ENCODE results near the gene SPR.

The SPR gene

GRCh38 chr2:72917138-72917876, 30.1 kb downstream of the SPR start, which contains the start of gene EMX1:
TSS of gene EMX1 (plus strand) at chr2:72917519. CDS start at chr2:72917853, 334 bp downstream.
- Histone ChIP-seq H3K9ac (ENCODE audit: low read depth, low read length) (no peak within 1 kb of the TSS), H3K4me3 (ENCODE audit: low read depth, low read length) (peak within 1 kb of the TSS; percentile 70), H3K4me1 (ENCODE audit: control insufficient read depth, insufficient read depth, low read length) (peaks cover 45% of the 10 kb centered on the region), H3K27ac (ENCODE audit: low read depth, low read length) (no peak within 1 kb of the TSS), H3K27me3 (ENCODE audit: control insufficient read depth, insufficient read depth, low read length) (peaks cover 99% of the 10 kb centered on the region), H3K36me3 (ENCODE audit: control insufficient read depth, insufficient read depth, low read length) (no peaks in the 10 kb centered on the region), H3K9me3 (ENCODE audit: control insufficient read depth, insufficient read depth, low read length) (no peaks in the 10 kb centered on the region)

- Histone ChIP-seq H3K4me3 (ENCODE audit: low read depth, low read length) (peak overlapping the region; percentile 50), H3K36me3 (ENCODE audit: control insufficient read depth, insufficient read depth, low read length) (no peaks in the 10 kb centered on the region), H3K4me1 (ENCODE audit: control insufficient read depth, insufficient read depth, low read length) (peaks cover 45% of the 10 kb centered on the region), H3K9me3 (ENCODE audit: control insufficient read depth, insufficient read depth, low read length) (no peaks in the 10 kb centered on the region), H3K9ac (ENCODE audit: low read depth, low read length) (no peak overlapping the region), H3K27me3 (ENCODE audit: control insufficient read depth, insufficient read depth, low read length) (peaks cover 99% of the 10 kb centered on the region), H3K27ac (ENCODE audit: low read depth, low read length) (no peak overlapping the region)
Observed at GRCh38 chr2:72917877-72918553, 30.8 kb downstream of the SPR start.

- H3K36me3 ChIP-seq (ENCODE audit: control insufficient read depth, insufficient read depth, low read length): no peaks in the 10 kb centered on the region
- peak overlapping the region; percentile 48 for H3K4me3 ChIP-seq (ENCODE audit: low read depth, low read length)
- peaks cover 99% of the 10 kb centered on the region for H3K27me3 ChIP-seq (ENCODE audit: control insufficient read depth, insufficient read depth, low read length)
- peaks cover 36% of the 10 kb centered on the region for H3K4me1 ChIP-seq (ENCODE audit: control insufficient read depth, insufficient read depth, low read length)
- no peak overlapping the region for H3K9ac ChIP-seq (ENCODE audit: low read depth, low read length)
- no peak overlapping the region for H3K27ac ChIP-seq (ENCODE audit: low read depth, low read length)
- H3K9me3 ChIP-seq (ENCODE audit: control insufficient read depth, insufficient read depth, low read length): no peaks in the 10 kb centered on the region
Observed at GRCh38 chr2:72919414-72920317, 32.5 kb downstream of the SPR start.

GRCh38 chr2:72920318-72921087, 33.3 kb downstream of the SPR start:
- Histone ChIP-seq H3K36me3 (ENCODE audit: control insufficient read depth, insufficient read depth, low read length) (no peaks in the 10 kb centered on the region), H3K27ac (ENCODE audit: low read depth, low read length) (no peak overlapping the region), H3K9me3 (ENCODE audit: control insufficient read depth, insufficient read depth, low read length) (no peaks in the 10 kb centered on the region), H3K9ac (ENCODE audit: low read depth, low read length) (no peak overlapping the region; the same call in 1 of the 2 replicates), H3K27me3 (ENCODE audit: control insufficient read depth, insufficient read depth, low read length) (peaks cover 99% of the 10 kb centered on the region), H3K4me3 (ENCODE audit: low read depth, low read length) (peak overlapping the region; percentile 48), H3K4me1 (ENCODE audit: control insufficient read depth, insufficient read depth, low read length) (peaks cover 36% of the 10 kb centered on the region)

GRCh38 chr2:72921088-72921851, 34.1 kb downstream of the SPR start:
- peaks cover 44% of the 10 kb centered on the region for H3K4me1 ChIP-seq (ENCODE audit: control insufficient read depth, insufficient read depth, low read length)
- no peaks in the 10 kb centered on the region for H3K9me3 ChIP-seq (ENCODE audit: control insufficient read depth, insufficient read depth, low read length)
- H3K4me3 ChIP-seq (ENCODE audit: low read depth, low read length): peak overlapping the region; percentile 48
- H3K27ac ChIP-seq (ENCODE audit: low read depth, low read length): no peak overlapping the region
- H3K9ac ChIP-seq (ENCODE audit: low read depth, low read length): no peak overlapping the region; the same call in 1 of the 2 replicates
- peaks cover 99% of the 10 kb centered on the region for H3K27me3 ChIP-seq (ENCODE audit: control insufficient read depth, insufficient read depth, low read length)
- no peaks in the 10 kb centered on the region for H3K36me3 ChIP-seq (ENCODE audit: control insufficient read depth, insufficient read depth, low read length)

GRCh38 chr2:72921853-72922252, 34.6 kb downstream of the SPR start:
- H3K27me3 ChIP-seq (ENCODE audit: control insufficient read depth, insufficient read depth, low read length): peaks cover 99% of the 10 kb centered on the region
- H3K4me3 ChIP-seq (ENCODE audit: low read depth, low read length): no peak overlapping the region
- no peak overlapping the region for H3K27ac ChIP-seq (ENCODE audit: low read depth, low read length)
- no peak overlapping the region for H3K9ac ChIP-seq (ENCODE audit: low read depth, low read length)
- H3K9me3 ChIP-seq (ENCODE audit: control insufficient read depth, insufficient read depth, low read length): no peaks in the 10 kb centered on the region
- no peaks in the 10 kb centered on the region for H3K36me3 ChIP-seq (ENCODE audit: control insufficient read depth, insufficient read depth, low read length)
- H3K4me1 ChIP-seq (ENCODE audit: control insufficient read depth, insufficient read depth, low read length): peaks cover 49% of the 10 kb centered on the region

GRCh38 chr2:72923833-72924352, 36.7 kb downstream of the SPR start:
- no peak overlapping the region for H3K27ac ChIP-seq (ENCODE audit: low read depth, low read length)
- H3K36me3 ChIP-seq (ENCODE audit: control insufficient read depth, insufficient read depth, low read length): no peaks in the 10 kb centered on the region
- peaks cover 100% of the 10 kb centered on the region for H3K27me3 ChIP-seq (ENCODE audit: control insufficient read depth, insufficient read depth, low read length)
- H3K4me1 ChIP-seq (ENCODE audit: control insufficient read depth, insufficient read depth, low read length): peaks cover 49% of the 10 kb centered on the region
- H3K9me3 ChIP-seq (ENCODE audit: control insufficient read depth, insufficient read depth, low read length): no peaks in the 10 kb centered on the region
- no peak overlapping the region for H3K9ac ChIP-seq (ENCODE audit: low read depth, low read length)
- H3K4me3 ChIP-seq (ENCODE audit: low read depth, low read length): peak overlapping the region; percentile 43

- H3K36me3 ChIP-seq (ENCODE audit: control insufficient read depth, insufficient read depth, low read length): no peaks in the 10 kb centered on the region
- no peak overlapping the region for H3K27ac ChIP-seq (ENCODE audit: low read depth, low read length)
- H3K9ac ChIP-seq (ENCODE audit: low read depth, low read length): no peak overlapping the region
- H3K9me3 ChIP-seq (ENCODE audit: control insufficient read depth, insufficient read depth, low read length): no peaks in the 10 kb centered on the region
- H3K27me3 ChIP-seq (ENCODE audit: control insufficient read depth, insufficient read depth, low read length): peaks cover 100% of the 10 kb centered on the region
- peak overlapping the region; percentile 43 for H3K4me3 ChIP-seq (ENCODE audit: low read depth, low read length)
- peaks cover 44% of the 10 kb centered on the region for H3K4me1 ChIP-seq (ENCODE audit: control insufficient read depth, insufficient read depth, low read length)
Observed at GRCh38 chr2:72924353-72925240, 37.4 kb downstream of the SPR start.

- Histone ChIP-seq H3K4me3 (ENCODE audit: low read depth, low read length) (0 out of 2 replicates have a peak overlapping the region, but pooled peaks have one; percentile 13), H3K4me1 (ENCODE audit: control insufficient read depth, insufficient read depth, low read length) (peaks cover 36% of the 10 kb centered on the region), H3K27me3 (ENCODE audit: control insufficient read depth, insufficient read depth, low read length) (peaks cover 100% of the 10 kb centered on the region), H3K9ac (ENCODE audit: low read depth, low read length) (no peak overlapping the region), H3K36me3 (ENCODE audit: control insufficient read depth, insufficient read depth, low read length) (no peaks in the 10 kb centered on the region), H3K27ac (ENCODE audit: low read depth, low read length) (no peak overlapping the region), H3K9me3 (ENCODE audit: control insufficient read depth, insufficient read depth, low read length) (no peaks in the 10 kb centered on the region)
Observed at GRCh38 chr2:72925328-72925943, 38.2 kb downstream of the SPR start.
